Measurements from ENCODE around the gene PALLD.

PALLD gene

DNA sequence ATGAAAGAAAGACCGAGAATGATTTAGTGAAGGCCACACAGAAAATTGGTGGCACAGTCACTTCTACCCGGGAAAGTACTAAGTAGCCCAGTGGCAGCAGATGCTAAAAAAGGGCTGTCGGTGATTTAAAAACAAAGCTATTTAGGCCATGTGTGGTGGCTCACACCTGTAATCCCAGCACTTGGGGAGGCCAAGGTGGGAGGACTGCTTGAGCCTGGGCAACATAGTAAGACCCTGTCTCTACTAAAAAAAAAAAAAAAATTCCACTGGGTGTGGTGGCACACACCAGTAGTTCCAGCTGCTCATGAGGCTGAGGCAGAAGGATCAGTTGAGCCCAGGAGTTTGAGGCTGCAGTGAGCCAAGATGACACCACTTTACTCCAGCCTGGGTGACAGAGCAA, 369.0 kb downstream of the PALLD start:
- no peaks in the 10 kb centered on the region for H3K79me2 ChIP-seq (ENCODE audit: low read length)
- no peak for TF ChIP-seq EZH2 (optimal IDR thresholded peaks at IDR 0.05; ENCODE audit: low read depth, low read length)
- no peak for TF ChIP-seq CTCF (IDR thresholded peaks at IDR 0.05; ENCODE audit: low read length)
- H3K9me3 ChIP-seq (replicated peaks; ENCODE audit: insufficient read depth, low read length), result no peaks in the 10 kb centered on the region
- no peaks in the 10 kb centered on the region for H3K4me1 ChIP-seq (ENCODE audit: low read length)
- no peaks in the 10 kb centered on the region for H3K36me3 ChIP-seq (replicated peaks; ENCODE audit: insufficient read depth, low read length)
- H3K9me2 ChIP-seq (replicated peaks; ENCODE audit: insufficient read depth, low read length), result no peaks in the 10 kb centered on the region
- no peak overlapping the region for H3K9ac ChIP-seq (ENCODE audit: low read length)
- no peaks in the 10 kb centered on the region for H3K27me3 ChIP-seq (replicated peaks; ENCODE audit: insufficient read depth, low read length)
- no peak for DNase-seq
- no peak overlapping the region for H3K27ac ChIP-seq (ENCODE audit: low read length)
- no peaks in the 10 kb centered on the region for H4K20me1 ChIP-seq (ENCODE audit: insufficient read depth, low read length)
- H3F3A ChIP-seq (ENCODE audit: insufficient read depth, low read length), result no peaks in the 10 kb centered on the region
- no peak overlapping the region for H2AFZ ChIP-seq (ENCODE audit: low read length)
- H3K4me2 ChIP-seq (ENCODE audit: low read depth, low read length), result no peak overlapping the region
- no peak overlapping the region for H3K4me3 ChIP-seq (ENCODE audit: low read length)

GRCh38 chr4:168866635-168867034, 369.8 kb downstream of the PALLD start:
- no peak overlapping the region for H3K9ac ChIP-seq (ENCODE audit: low read length)

DNA sequence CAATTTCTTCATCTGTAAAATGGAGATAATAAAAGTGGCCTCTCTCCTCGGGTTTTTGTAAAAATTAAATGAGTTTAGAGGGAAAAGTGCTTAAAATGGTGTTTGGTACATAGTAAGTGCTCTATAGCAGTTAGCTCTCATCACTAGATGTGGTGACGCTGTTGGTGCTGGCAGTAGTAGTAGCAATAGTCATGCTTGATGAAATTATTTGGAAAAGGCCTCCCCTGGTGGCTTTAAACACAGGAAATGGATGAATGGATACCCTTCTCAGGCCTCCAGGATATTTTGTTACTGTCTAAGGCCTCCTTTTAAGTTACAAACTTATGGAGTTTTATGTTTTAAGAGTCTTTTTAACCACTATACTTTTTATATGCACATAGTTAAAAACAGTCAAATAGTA, 370.3 kb downstream of the PALLD start:
- Histone ChIP-seq H3K4me1 (ENCODE audit: low read length) (no peaks in the 10 kb centered on the region), H4K20me1 (ENCODE audit: insufficient read depth, low read length) (no peaks in the 10 kb centered on the region), H3K4me2 (ENCODE audit: low read depth, low read length) (no peak overlapping the region), H3K9ac (ENCODE audit: low read length) (no peak overlapping the region), H3K27me3 (replicated peaks; ENCODE audit: insufficient read depth, low read length) (no peaks in the 10 kb centered on the region), H3K9me3 (replicated peaks; ENCODE audit: insufficient read depth, low read length) (no peaks in the 10 kb centered on the region), H3K9me2 (replicated peaks; ENCODE audit: insufficient read depth, low read length) (no peaks in the 10 kb centered on the region), H3F3A (ENCODE audit: insufficient read depth, low read length) (no peaks in the 10 kb centered on the region), H3K36me3 (replicated peaks; ENCODE audit: insufficient read depth, low read length) (no peaks in the 10 kb centered on the region), H3K27ac (ENCODE audit: low read length) (no peak overlapping the region), H3K4me3 (ENCODE audit: low read length) (no peak overlapping the region), H3K79me2 (ENCODE audit: low read length) (no peaks in the 10 kb centered on the region), H2AFZ (ENCODE audit: low read length) (no peak overlapping the region)
- TF ChIP-seq CTCF (IDR thresholded peaks at IDR 0.05; ENCODE audit: low read length) (no peak), EZH2 (optimal IDR thresholded peaks at IDR 0.05; ENCODE audit: low read depth, low read length) (no peak), EZH2phosphoT487 (IDR thresholded peaks at IDR 0.05; ENCODE audit: low read length) (no peak)
- no peak for DNase-seq

More at GRCh38 chr4:168866635-168867034, 369.8 kb downstream of the PALLD start:
- no peaks in the 10 kb centered on the region for H3K27me3 ChIP-seq (replicated peaks; ENCODE audit: insufficient read depth, low read length)
- no peak overlapping the region for H3K4me3 ChIP-seq (ENCODE audit: low read length)
- no peak overlapping the region for H2AFZ ChIP-seq (ENCODE audit: low read length)
- no peak for TF ChIP-seq EZH2 (optimal IDR thresholded peaks at IDR 0.05; ENCODE audit: low read depth, low read length)
- no peak for TF ChIP-seq EZH2phosphoT487 (IDR thresholded peaks at IDR 0.05; ENCODE audit: low read length)
- TF ChIP-seq CTCF (IDR thresholded peaks at IDR 0.05; ENCODE audit: low read length), result no peak
- no peak overlapping the region for H3K27ac ChIP-seq (ENCODE audit: low read length)
- no peaks in the 10 kb centered on the region for H3K4me1 ChIP-seq (ENCODE audit: low read length)
- H3K9me3 ChIP-seq (replicated peaks; ENCODE audit: insufficient read depth, low read length), result no peaks in the 10 kb centered on the region
- H3F3A ChIP-seq (ENCODE audit: insufficient read depth, low read length), result no peaks in the 10 kb centered on the region
- no peaks in the 10 kb centered on the region for H3K79me2 ChIP-seq (ENCODE audit: low read length)
- no peaks in the 10 kb centered on the region for H3K36me3 ChIP-seq (replicated peaks; ENCODE audit: insufficient read depth, low read length)
- H3K4me2 ChIP-seq (ENCODE audit: low read depth, low read length), result no peak overlapping the region
- DNase-seq, result no peak
- H3K9me2 ChIP-seq (replicated peaks; ENCODE audit: insufficient read depth, low read length), result no peaks in the 10 kb centered on the region
- H4K20me1 ChIP-seq (ENCODE audit: insufficient read depth, low read length), result no peaks in the 10 kb centered on the region
